T-cell (primary cell): ENCODE measurements around the gene MYOM3. TPM values are rescaled to one million over a fixed set of nuclear protein-coding genes. Genes with fewer than 3 reads are reported as not detected.

ENCODE experiments used
- ATAC-seq, 4 experiments: fragments of 200-7000 bp in 3 of 4; fragments of 150-1000 bp in 1 of 4; cut with Tn5 transposase; replicated peaks in 1 of 4; 1 replicate in 3 of 4; 2 replicates in 1 of 4; pipeline ENCODE4 v1.10.0; 2021; ENCODE audit warnings: moderate library complexity in 3 of 4, mild to moderate bottlenecking in 2 of 4, moderate number of reproducible peaks in 1 of 4
- CTCF ChIA-PET, 2 donors: fragments of 300-600 bp; sonication (Branson Sonifier 250); formaldehyde crosslinking; loops; one replicate each; lab custom pipeline; 2022; ENCODE audit warnings: antibody characterized with exemption in 2 of 2; lab: Charles Lee
- POLR2A ChIA-PET, 2 donors: fragments of 300-600 bp; sonication (Branson Sonifier 250); formaldehyde crosslinking; loops; one replicate each; lab custom pipeline; 2022; ENCODE audit warnings: antibody characterized with exemption in 2 of 2; lab: Charles Lee
- DNase-seq, 35 experiments: peaks; one replicate each; pipeline versions ENCODE4 v3.0.0 to v3.0.0-alpha.2; 2013 to 2023
- H3K27ac ChIP-seq: one replicate; pipeline ENCODE4 v1.5.1; 2013; ENCODE audit warnings: low read length
- H3K27me3 ChIP-seq, 2 experiments: replicated peaks in 1 of 2; 1 replicate in 1 of 2; 2 replicates in 1 of 2; pipeline versions ENCODE4 v1.6.1 to v1.7.0; 2013; ENCODE audit warnings: low read length in 1 of 2, mixed read lengths in 1 of 2; ENCODE audit not compliant: control insufficient read depth in 2 of 2, insufficient read depth in 2 of 2; ENCODE audit errors: extremely low read depth in 1 of 2
- H3K36me3 ChIP-seq, 2 donors: 1 replicate in 1 of 2; 2 replicates in 1 of 2; pipeline versions ENCODE4 v1.6.1 to v1.7.0; 2013; ENCODE audit warnings: low read length in 1 of 2; ENCODE audit not compliant: control insufficient read depth in 2 of 2, insufficient read depth in 1 of 2; ENCODE audit errors: extremely low read depth in 1 of 2
- H3K4me1 ChIP-seq, 2 experiments: 1 replicate in 1 of 2; 2 replicates in 1 of 2; pipeline versions ENCODE4 v1.6.1 to v1.7.0; 2013; ENCODE audit warnings: low read length in 2 of 2, mixed read lengths in 1 of 2; ENCODE audit not compliant: insufficient read depth in 2 of 2, control insufficient read depth in 1 of 2; ENCODE audit errors: extremely low read depth in 1 of 2
- H3K4me3 ChIP-seq, 2 donors: 1 replicate in 1 of 2; 2 replicates in 1 of 2; pipeline versions ENCODE4 v1.5.1 to v1.7.0; 2013; ENCODE audit warnings: mild to moderate bottlenecking in 2 of 2, low read length in 1 of 2, moderate library complexity in 1 of 2; ENCODE audit not compliant: control insufficient read depth in 1 of 2; ENCODE audit errors: extremely low read depth in 1 of 2
- H3K9me3 ChIP-seq: 2 replicates; pipeline ENCODE4 v1.7.0; 2013
- H3K27ac Mint-ChIP-seq, 2 donors: one replicate each; pipeline ENCODE4 v1.8.0; 2020 to 2021; ENCODE audit warnings: mild to moderate bottlenecking in 2 of 2, mixed read lengths in 2 of 2
- H3K27me3 Mint-ChIP-seq, 2 donors: one replicate each; pipeline ENCODE4 v1.8.0; 2021 to 2022; ENCODE audit warnings: mixed read lengths in 2 of 2
- H3K36me3 Mint-ChIP-seq: one replicate; pipeline ENCODE4 v1.8.0; 2021; ENCODE audit warnings: mixed read lengths
- H3K4me1 Mint-ChIP-seq, 3 donors: one replicate each; pipeline ENCODE4 v1.8.0; 2020 to 2022; ENCODE audit warnings: mixed read lengths in 3 of 3, mild to moderate bottlenecking in 1 of 3
- H3K4me3 Mint-ChIP-seq, 3 donors: one replicate each; pipeline ENCODE4 v1.8.0; 2020 to 2022; ENCODE audit warnings: mild to moderate bottlenecking in 3 of 3, mixed read lengths in 3 of 3, moderate library complexity in 3 of 3
- H3K9me3 Mint-ChIP-seq, 3 donors: one replicate each; pipeline ENCODE4 v1.8.0; 2020 to 2022; ENCODE audit warnings: mixed read lengths in 3 of 3
- WGBS: methylation state at CpG from one replicate; pipeline ENCODE4 v1.1.5; 2013; ENCODE audit warnings: missing lambda C conversion rate; ENCODE audit not compliant: insufficient coverage; 5-methylcytosine and 5-hydroxymethylcytosine counted together
- total RNA-seq, 35 experiments: library from RNA in 6 of 35; stranded (reverse) in 6 of 35; fragments of 120-200 nt in 1 of 35; gene quantifications; one replicate each; pipeline versions ENCODE4 v1.2.1 to v1.2.4 and lab custom pipeline; 2013 to 2026

MYOM3 gene
- total RNA-seq, 5 donors from 2014 or later (not counting 1 experiment from before 2014, with no cell fraction given) = not detected

DNA sequence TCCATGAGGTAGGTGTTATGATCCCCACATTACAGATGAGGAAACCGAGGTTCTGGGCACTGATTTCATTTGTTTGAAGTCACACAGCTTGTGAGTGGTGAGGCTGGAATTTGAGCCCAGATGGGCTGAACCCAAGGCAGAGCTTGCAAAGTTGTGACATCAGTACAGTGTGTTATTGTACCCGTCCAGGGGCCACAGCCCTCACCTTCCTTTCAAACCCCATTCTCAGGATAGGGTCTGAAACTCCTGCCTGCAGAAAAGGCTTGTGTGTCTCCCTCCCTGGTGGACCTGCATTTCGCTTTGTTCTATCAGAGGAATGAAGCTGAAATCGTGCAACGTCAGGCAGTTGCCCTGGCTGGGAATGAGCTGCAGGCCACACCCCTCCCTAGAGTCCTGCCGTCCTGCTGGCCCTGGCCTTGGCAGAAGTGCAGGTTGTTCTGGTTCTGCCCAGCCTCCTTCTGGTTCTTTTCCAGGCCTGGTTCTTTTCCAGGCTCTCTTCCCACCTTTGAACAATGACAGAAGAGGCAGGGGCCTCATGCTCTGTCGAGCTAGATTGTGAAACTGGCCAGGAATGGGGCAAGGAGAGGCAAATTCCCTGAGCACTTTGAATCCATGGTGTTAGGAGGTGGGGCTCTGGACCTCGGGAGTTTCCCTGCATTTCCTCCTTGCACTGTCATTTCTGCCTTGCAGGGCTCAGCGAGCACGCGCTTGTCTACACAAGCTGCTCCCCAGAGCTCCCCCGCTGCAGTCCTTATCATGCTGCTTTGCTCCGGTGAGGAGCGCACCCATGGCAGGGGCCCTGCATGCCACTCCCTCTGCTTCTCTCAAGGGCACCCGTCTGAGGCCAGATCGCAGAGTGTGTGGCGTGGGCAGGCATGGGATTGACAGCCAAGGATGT is 8.2 kb upstream of the MYOM3 start:
- H3K27ac Mint-ChIP-seq = no peak overlapping the region
- Histone ChIP-seq H3K4me3 (no peak overlapping the region), H3K27ac (no peak overlapping the region), H3K27me3 (peaks cover 0 to 71% of the 10 kb centered on the region in 2 experiments), H3K9me3 (no peaks in the 10 kb centered on the region), H3K4me1 (no peaks in the 10 kb centered on the region), H3K36me3 (no peaks in the 10 kb centered on the region)
- no peaks in the 10 kb centered on the region for H3K36me3 Mint-ChIP-seq
- ATAC-seq (no peak), DNase-seq (no peak)
- no peak overlapping the region for H3K4me3 Mint-ChIP-seq
- H3K9me3 Mint-ChIP-seq = no peaks in the 10 kb centered on the region
- ChIA-PET POLR2A (no interaction called here), CTCF (no interaction called here)
- H3K4me1 Mint-ChIP-seq = no peaks in the 10 kb centered on the region
- H3K27me3 Mint-ChIP-seq = peaks cover 15 to 26% of the 10 kb centered on the region in 2 donors
- 77% methylated on average over 8 of the region's 17 CpGs for WGBS

DNA sequence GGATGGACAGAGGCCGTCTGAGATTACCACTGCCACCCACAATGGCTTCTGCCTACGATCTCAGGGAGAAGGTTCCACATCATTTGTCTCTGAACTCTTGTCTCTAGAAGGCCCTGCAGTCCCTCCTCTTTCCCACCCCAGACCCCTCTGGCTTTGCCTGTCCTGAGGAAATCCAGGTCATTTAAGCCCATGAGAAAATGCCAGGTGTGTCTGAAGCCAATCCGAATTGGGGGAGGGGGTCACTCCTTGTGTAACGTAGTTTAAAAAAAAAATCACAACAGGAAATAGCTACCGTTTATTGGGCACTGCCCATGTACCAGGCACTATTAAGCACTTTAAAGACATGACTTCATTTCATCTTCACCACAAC is 7.5 kb upstream of the MYOM3 start:
- no peak overlapping the region for H3K4me3 Mint-ChIP-seq
- CTCF ChIA-PET = interaction anchor here in 1 of 2 donors (0.6 kb wide), 1 partner anchor 508 kb away, joined by 4 read pairs; no protein-coding TSS in a partner anchor
- no peaks in the 10 kb centered on the region for H3K4me1 Mint-ChIP-seq
- no peaks in the 10 kb centered on the region for H3K9me3 ChIP-seq
- H3K27me3 Mint-ChIP-seq = peaks cover 15 to 26% of the 10 kb centered on the region in 2 donors
- H3K36me3 ChIP-seq = no peaks in the 10 kb centered on the region
- H3K27me3 ChIP-seq = peaks cover 0 to 76% of the 10 kb centered on the region in 2 experiments
- H3K27ac ChIP-seq = no peak overlapping the region
- POLR2A ChIA-PET = no interaction called here
- H3K27ac Mint-ChIP-seq = no peak overlapping the region
- H3K9me3 Mint-ChIP-seq = no peaks in the 10 kb centered on the region
- no peak overlapping the region for H3K4me3 ChIP-seq
- ATAC-seq (no peak), DNase-seq (no peak)
- no peaks in the 10 kb centered on the region for H3K36me3 Mint-ChIP-seq
- no peaks in the 10 kb centered on the region for H3K4me1 ChIP-seq
- WGBS = 86% methylated on average over 1 of the region's 5 CpGs

DNA sequence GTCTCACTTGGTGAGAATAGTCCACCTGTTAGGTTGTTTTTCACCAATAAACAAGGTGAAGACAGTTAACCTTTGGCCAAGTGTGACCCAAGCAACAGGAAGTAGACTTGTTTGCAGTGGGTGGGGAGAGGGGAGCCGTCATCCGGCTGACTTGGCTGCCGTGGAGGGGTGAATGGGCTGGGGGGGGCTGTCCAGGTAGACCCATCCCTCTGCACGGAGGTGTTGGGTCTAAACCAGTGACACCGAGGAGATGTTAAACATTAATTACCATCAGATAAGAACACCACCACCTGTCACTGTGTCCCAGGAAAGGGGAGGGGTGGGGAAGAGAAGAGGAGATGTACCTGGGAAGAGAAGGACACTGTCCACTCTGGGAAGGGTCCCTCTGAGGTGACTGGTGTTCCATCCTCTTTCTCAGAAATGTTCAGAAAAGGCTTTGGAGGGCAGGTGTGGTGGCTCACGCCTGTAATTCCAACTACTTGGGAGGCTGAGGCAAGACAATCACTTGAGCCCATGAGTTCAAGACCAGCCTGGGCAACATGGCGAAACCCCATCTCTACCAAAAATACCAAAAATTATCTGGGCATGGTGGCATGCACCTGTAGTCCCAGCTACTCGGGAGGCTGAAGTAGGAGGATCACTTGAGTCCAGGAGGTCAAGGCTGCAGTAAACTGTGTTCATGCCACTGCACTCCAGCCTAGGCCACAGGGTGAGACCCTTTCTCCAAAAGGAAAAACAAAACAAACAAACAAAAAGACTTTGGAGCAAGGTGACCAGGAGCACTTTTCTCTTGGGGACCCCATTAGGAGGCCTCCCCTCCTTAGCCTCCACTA is 6.7 kb upstream of the MYOM3 start:
- no peak for ATAC-seq
- no peak overlapping the region for H3K4me3 Mint-ChIP-seq
- H3K4me1 ChIP-seq = no peaks in the 10 kb centered on the region
- no peak for DNase-seq
- no peaks in the 10 kb centered on the region for H3K9me3 Mint-ChIP-seq
- H3K27ac ChIP-seq = no peak overlapping the region
- POLR2A ChIA-PET = no interaction called here
- 80% methylated on average over 3 of the region's 8 CpGs for WGBS
- H3K27me3 Mint-ChIP-seq = peaks cover 19 to 34% of the 10 kb centered on the region in 2 donors
- no peak overlapping the region for H3K27ac Mint-ChIP-seq
- peaks cover 0 to 78% of the 10 kb centered on the region in 2 experiments for H3K27me3 ChIP-seq
- CTCF ChIA-PET = interaction anchor here in 1 of 2 donors (0.6 to 0.7 kb wide), 2 partner anchors 10 to 509 kb away, joined by 4 to 7 read pairs; no protein-coding TSS in a partner anchor
- no peak overlapping the region for H3K4me3 ChIP-seq
- H3K36me3 ChIP-seq = no peaks in the 10 kb centered on the region
- peaks cover 0 to 4% (median 0%) of the 10 kb centered on the region in 3 donors for H3K4me1 Mint-ChIP-seq
- H3K9me3 ChIP-seq = no peaks in the 10 kb centered on the region
- H3K36me3 Mint-ChIP-seq = no peaks in the 10 kb centered on the region

DNA sequence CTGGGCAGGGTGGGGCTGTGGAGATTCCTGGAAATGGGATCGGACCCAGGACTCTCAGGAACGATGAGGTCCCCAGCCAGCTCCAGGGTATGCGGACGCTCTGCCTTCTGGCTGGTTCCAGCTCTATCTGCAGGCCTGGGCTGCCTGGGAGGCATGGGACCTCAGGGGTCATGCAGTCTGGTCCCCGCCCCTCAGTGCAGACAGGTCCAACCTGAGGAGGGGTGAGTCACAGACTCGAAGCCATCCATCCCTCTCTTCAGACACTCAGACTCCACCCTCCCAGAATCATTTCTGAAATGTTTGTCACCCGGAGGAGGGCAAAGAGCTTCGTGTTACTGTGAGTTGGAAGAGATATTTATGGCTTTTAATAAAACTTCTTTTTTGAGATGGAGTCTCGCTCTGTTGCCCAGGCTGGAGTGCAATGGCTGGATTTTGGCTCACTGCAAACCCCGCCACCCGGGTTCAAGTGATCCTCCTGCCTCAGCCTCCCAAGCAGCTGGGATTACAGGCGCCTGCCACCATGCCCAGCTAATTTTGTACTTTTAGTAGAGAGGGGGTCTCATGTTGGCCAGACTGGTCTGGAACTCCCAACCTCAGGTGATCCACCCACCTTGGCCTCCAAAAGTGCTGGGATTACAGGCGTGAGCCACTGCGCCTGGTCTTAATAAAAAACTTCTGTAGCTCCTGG is 5.9 kb upstream of the MYOM3 start:
- no peak overlapping the region for H3K4me3 Mint-ChIP-seq
- POLR2A ChIA-PET = no interaction called here
- ATAC-seq (no peak), DNase-seq (no peak)
- Histone ChIP-seq H3K9me3 (no peaks in the 10 kb centered on the region), H3K27me3 (peaks cover 0 to 77% of the 10 kb centered on the region in 2 experiments), H3K4me3 (no peak overlapping the region), H3K36me3 (no peaks in the 10 kb centered on the region), H3K4me1 (peaks cover 0 to under 1% of the 10 kb centered on the region in 2 experiments), H3K27ac (no peak overlapping the region)
- H3K36me3 Mint-ChIP-seq = no peaks in the 10 kb centered on the region
- H3K9me3 Mint-ChIP-seq = no peaks in the 10 kb centered on the region
- H3K27ac Mint-ChIP-seq = no peak overlapping the region
- 96% methylated on average over 4 of the region's 14 CpGs for WGBS
- peaks cover 25 to 37% of the 10 kb centered on the region in 2 donors for H3K27me3 Mint-ChIP-seq
- CTCF ChIA-PET = interaction anchor here in 1 of 2 donors (0.7 kb wide), 1 partner anchor 9 kb away, joined by 7 read pairs; no protein-coding TSS in a partner anchor
- peaks cover 0 to 8% (median 2%) of the 10 kb centered on the region in 3 donors for H3K4me1 Mint-ChIP-seq

DNA sequence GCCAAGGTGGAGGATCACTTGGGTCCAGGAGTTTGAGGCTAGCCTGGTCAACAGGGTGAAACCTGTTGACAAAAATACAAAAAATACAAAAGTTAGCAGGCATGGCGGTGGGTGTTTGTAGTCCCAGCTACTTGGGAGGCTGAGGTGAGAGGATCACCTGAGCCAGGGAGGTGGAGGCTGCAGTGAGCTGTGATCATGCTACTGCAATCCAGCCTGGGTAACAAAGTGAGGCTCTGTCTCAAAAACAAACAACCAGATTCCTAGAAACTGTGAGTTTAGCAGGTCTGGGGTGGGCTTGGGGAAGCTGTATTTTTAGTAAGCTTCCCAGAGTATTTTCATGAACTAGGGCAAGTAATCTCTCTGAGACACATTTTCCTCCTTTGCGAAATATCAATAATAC is 5.2 kb upstream of the MYOM3 start:
- Histone ChIP-seq H3K36me3 (no peaks in the 10 kb centered on the region), H3K4me3 (no peak overlapping the region), H3K27me3 (peaks cover 0 to 83% of the 10 kb centered on the region in 2 experiments), H3K27ac (no peak overlapping the region), H3K4me1 (peaks cover 0 to 7% of the 10 kb centered on the region in 2 experiments), H3K9me3 (no peaks in the 10 kb centered on the region)
- H3K4me3 Mint-ChIP-seq = no peak overlapping the region
- no peaks in the 10 kb centered on the region for H3K36me3 Mint-ChIP-seq
- H3K4me1 Mint-ChIP-seq = peaks cover 5 to 15% (median 9%) of the 10 kb centered on the region in 3 donors
- ChIA-PET CTCF (no interaction called here), POLR2A (no interaction called here)
- WGBS = no CpG with 5 or more reads among the region's 2 CpGs
- ATAC-seq (no peak), DNase-seq (no peak)
- H3K9me3 Mint-ChIP-seq = no peaks in the 10 kb centered on the region
- H3K27me3 Mint-ChIP-seq = peaks cover 25 to 44% of the 10 kb centered on the region in 2 donors
- no peak overlapping the region for H3K27ac Mint-ChIP-seq

DNA sequence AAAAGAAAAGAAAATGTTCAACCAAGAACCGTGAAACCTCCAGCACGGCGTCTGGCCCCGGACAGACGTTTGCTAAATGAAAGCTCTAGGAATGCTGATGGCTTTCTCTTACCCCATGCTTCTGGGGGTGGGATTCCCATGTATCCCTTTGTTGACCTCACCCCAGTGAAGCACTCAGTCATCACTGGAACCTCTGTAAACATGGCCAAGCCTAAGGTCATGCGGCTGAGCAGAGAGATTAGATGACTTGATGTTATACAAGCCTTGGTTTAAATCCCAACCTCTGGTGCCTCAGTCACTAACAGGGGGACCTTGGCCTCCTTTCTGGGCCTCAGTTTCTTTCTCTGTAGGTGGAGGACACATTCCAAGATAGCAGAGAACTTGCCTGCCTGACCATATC is 2.8 kb upstream of the MYOM3 start:
- no peaks in the 10 kb centered on the region for H3K9me3 ChIP-seq
- no peak for DNase-seq
- Mint-ChIP-seq H3K27me3 (peaks cover 25 to 45% of the 10 kb centered on the region in 2 donors), H3K4me1 (peaks cover 5 to 15% (median 11%) of the 10 kb centered on the region in 3 donors), H3K9me3 (no peaks in the 10 kb centered on the region), H3K36me3 (no peaks in the 10 kb centered on the region), H3K27ac (no peak overlapping the region), H3K4me3 (no peak overlapping the region)
- H3K4me1 ChIP-seq = peaks cover 0 to 10% of the 10 kb centered on the region in 2 experiments
- ATAC-seq = no peak
- no peaks in the 10 kb centered on the region for H3K36me3 ChIP-seq
- no peak overlapping the region for H3K4me3 ChIP-seq
- no CpG with 5 or more reads among the region's 6 CpGs for WGBS
- ChIA-PET POLR2A (no interaction called here), CTCF (interaction anchor here in 1 of 2 donors (0.7 kb wide), 1 partner anchor 400 kb away, joined by 4 read pairs; no protein-coding TSS in a partner anchor)
- H3K27ac ChIP-seq = no peak overlapping the region
- H3K27me3 ChIP-seq = peaks cover 0 to 67% of the 10 kb centered on the region in 2 experiments
